KBM-7 (cell line): ENCODE measurements around the gene FAM162A.
"Not testable (repeated sequence)": the region's sequence is repeated elsewhere in the genome, so short reads cannot be mapped to it uniquely, and the experiment has no call there.

Source experiments
- DNase-seq: peaks from one replicate; pipeline ENCODE4 v3.0.0-alpha.2; 2015
- in situ Hi-C: fragments of 300-500 bp; cut with MboI; formaldehyde crosslinking; loops from 2 replicates; pipeline ENCODE4 v1.14.3; 2020; ENCODE audit warnings: low sequenced_read_pairs, low pct_unique_long_range_greater_than_20kb, mixed read lengths

The FAM162A gene

DNA sequence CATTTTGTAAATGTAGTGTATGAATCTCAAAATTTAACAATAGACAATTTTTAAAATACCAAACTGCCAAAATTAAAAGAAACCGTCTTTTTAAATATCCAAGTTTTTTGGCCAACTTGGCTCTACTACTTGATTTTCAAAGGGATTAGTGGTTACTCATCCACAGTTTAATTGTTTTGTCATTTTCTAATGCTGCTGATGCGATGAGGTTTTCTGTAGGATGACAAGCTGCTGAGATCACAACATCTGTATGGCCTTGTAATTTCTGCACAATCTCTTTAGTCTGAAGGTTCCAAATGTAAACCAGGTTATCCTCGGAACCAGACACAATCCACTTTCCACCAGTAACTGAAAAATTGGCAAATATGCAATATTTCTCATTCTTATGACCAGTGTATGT lies 30.4 kb downstream of the FAM162A start:
- DNase-seq: no peak
- in situ Hi-C loops: no loop called here

DNA sequence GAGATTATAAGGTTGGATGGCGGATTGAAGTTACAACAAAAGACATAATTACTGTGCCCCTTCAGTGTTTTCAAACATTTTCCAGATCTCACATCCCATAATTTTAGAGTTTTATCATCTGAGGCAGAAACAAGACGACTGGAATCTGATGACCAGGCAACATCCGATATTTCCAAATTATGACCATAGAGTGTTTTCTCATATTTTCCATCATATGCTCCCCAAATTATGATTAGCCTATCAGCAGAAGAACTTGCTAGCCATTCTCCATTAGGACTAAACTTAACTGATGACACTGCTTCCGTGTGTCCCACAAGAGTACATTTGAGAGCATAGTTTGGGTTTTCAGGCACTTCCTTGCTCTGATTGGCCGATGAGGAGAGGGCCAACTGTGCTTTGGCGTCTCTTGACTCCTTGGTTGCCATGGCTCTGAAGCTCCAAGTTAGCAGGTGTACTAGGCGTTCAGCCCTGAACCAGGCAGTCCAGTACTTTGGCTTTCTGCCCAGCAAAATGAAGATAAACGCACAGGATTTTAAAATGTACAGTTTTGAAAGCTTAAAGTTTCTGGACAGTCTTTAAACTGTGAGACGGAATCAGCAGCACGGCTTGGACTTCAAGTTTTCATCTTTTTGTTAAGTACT lies 31.2 kb downstream of the FAM162A start:
- in situ Hi-C loops: no loop called here
- peak; percentile 55 for DNase-seq

DNA sequence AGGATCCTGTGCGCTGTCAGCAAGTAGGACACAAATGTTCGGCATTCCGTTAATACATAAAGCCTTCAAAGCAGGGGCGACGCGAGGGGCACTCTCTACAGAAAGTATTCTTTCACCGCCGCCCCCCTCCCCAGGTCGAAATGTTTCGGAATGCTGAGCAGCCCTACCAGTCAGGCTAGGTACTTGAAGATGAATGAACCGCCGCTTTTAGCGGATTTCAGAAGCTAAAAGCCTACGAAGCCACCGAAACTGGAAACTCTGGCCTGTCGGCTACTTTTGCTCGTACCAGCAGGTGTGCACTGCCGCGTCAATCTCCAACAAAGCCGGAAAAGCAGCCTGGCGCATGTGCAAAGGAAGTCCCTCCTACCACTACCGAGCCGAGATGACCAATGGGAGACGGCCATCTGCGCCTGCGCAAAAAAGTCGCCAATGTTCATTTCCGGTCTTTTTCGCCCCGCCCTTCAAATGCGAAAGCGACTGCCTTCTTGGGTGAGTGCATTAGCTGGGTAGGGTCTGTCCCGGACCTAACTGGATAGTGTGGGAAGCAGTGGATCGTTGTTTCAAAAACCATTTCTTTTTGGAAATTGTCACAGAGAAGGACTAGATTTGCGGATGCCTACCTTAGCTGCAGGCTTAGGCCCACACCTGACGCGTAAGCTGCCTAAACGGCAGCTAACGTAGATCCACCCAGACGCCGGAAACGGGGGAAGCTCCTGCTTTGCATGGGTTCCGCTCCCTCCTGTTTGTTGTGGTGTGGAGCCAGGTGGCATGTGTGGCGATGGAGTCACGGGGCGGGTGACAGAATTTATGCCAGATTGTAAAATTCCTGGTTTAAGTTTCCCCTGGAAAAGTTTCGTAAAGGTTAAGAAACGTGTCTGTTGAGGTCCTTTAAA lies 32.0 kb downstream of the FAM162A start, which contains the start of gene WDR5B:
Gene WDR5B, minus strand, starts transcription at position 301 of the 893 bp plus-strand sequence. CDS start 534 bp downstream, outside the sequence.
- in situ Hi-C loops: no loop called here

DNA sequence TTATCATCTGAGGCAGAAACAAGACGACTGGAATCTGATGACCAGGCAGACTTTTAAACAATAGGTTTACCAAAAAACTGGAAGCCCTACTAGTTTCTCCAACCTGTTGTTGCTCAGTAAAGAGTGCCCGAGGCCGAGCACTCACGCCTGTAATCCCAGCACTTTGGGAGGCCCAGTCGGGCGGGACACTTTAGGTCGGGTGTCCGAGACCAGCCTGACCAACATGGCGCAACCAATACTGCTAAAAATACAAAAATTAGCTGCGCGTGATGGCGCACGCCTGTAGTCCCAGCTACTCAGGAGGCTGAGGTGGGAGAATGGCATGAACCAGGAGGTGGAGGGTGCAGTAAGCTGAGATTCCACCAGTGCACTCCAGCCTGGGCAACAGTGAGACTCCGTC lies 33.0 kb downstream of the FAM162A start:
- DNase-seq: peak; percentile 12
- in situ Hi-C loops: no loop called here

More for the DNA sequence above, 32.0 kb downstream of the FAM162A start, which contains the start of gene WDR5B:
- DNase-seq: peak; percentile 99

DNA sequence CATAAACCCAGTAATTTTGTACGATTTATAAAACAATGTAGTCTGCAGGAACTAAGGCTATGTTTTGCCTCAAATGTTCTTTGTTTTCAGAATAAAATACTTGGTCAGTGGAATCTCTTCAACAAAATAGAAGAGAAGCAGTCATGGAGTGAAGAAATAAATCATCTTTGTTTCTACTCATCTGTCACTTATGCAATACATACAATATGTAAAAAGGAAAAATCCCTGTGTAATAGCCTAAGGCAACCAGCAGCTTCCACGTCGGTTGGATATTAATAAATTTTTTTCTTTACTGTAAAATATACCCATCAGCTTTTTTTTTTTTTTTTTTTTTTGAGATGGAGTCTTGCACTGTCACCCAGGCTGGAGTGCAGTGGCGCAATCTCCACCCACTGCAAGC lies 37.1 kb downstream of the FAM162A start:
- no peak for DNase-seq
- in situ Hi-C loops: no loop called here

DNA sequence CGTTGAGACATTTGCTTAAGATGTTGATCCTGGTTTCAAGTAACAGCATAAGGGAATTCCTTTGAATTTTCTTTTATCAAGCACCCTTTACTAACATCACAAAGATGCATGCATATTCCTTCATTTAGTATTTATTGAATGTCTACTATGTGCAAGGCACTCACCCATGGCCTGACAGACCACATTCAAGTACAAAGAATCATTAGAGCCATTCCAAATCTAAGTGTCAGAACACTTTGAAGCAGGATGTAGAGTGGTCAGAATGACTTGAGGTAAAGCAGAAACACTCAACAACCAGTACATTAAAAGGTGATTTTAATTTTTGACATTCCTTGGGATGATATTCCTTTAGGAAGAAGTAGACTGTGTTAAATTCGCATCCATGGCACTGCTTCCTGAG lies 37.9 kb downstream of the FAM162A start:
- in situ Hi-C loops: no loop called here
- no peak for DNase-seq

DNA sequence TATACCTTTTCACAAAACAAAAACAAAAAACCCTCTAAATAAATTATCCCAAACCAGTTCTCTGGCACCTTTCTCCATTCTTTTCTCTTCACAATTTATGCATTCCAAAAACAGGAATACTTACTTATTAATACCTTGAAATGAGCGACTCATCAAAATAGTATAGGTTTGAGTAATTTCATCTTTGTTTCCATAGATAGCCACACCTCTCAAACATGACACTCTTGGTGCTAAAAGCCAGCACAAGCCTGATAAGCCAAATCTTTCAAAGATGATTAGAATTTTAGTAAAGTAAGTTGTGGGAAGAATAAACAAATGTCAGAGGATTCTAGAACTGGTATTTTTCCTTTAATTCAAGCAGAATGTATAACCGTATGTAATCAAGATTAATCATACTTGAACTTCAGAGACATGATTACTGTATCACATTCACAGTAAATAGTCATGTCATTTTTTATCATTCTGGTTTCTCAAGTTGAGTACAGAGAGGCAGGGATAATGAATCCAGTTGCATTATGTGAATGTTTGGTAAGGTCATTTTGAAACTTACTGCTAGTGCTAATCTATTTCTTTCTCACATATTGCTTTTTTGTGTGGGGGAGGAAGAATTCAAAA lies 44.0 kb downstream of the FAM162A start:
- in situ Hi-C loops: no loop called here
- no peak for DNase-seq

DNA sequence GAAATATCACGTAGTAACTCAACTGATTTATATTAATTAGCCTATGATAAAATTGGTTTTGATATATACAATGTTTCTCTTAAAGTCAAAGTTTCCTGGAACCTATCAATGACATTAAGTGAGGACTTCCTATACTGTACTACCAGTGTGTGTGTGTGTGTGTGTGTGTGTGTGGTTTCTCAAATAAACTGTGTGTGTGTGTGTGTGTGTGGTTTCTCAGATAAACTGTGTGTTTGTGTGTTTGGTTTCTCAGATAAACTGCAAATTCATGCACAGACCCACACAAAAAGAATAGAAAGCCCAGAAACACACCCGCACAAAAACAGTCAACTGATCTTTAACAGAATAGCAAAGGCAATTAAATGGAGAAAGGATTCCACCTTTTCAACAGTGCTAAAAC lies 46.4 kb downstream of the FAM162A start:
- in situ Hi-C loops: no loop called here
- no peak for DNase-seq

DNA sequence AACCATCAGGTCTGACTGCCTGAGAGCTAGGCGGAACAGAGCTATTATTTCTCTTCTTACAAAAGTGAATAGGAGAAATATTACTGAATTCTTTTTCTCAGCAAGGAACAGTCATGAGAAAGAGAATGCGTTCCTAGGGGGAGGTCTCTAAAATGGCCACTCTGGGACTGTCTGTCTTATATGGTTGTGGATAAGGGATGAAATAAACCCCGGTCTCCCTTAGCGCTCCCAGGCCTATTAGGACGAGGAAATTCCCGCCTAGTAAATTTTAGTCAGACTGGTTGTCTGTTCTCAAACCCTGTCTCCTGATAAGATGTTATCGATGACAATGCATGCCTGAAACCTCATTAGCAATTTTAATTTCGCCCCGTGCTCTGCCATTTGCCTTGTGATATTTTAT lies 52.0 kb downstream of the FAM162A start:
- in situ Hi-C loops: no loop called here
- no peak for DNase-seq

DNA sequence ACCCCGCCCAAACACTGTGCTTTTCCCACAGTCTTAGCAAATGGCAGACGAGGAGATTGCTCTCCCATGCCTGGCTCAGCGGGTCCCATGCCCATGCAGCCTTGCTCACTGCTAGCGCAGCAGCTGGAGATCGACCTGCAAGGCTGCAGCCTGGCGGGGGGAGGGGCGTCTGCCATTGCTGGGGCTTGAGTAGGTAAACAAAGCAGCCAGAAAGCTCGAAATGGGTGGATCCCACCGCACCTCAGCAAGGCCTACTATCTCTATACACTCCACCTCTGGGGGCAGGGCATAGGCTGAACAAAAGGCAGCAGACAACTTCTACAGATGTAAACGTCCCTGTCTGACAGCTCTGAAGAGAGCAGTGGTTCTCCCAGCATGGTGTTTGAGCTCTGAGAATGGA lies 59.1 kb downstream of the FAM162A start:
- no peak for DNase-seq
- in situ Hi-C loops: no loop called here

DNA sequence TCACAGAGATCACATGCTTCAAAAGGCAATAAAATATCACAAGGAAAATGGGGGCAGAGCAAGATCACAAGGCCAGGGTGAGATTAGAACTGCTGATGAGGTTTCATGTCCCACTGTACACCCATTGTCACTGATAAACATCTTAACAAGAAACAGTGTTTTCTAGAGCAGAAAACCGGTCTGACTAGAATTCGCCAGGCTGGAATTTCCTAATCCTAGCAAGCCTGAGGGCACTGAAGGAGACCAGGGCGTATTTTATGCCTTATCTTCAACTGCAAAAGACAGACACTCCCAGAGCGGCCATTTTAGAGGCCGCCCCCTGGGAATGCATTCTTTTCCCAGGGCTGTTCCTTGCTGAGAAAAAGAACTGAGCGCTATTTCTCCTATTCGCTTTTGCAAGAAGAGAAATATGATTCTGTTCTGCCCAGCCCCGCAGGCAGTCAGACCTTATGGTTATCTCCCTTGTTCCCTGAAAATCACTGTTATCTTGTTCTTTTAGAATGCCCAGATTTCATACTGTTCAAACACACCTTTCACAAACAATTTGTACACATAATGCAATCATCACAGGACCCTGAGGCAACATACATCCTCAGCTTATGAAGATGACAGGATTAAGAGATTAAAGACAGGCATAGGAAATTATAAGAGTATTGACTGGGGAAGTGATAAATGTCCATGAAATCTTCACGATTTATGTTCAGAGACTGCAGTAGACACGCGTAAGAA lies 59.9 kb downstream of the FAM162A start:
- DNase-seq, in situ Hi-C loops: not testable (repeated sequence)

DNA sequence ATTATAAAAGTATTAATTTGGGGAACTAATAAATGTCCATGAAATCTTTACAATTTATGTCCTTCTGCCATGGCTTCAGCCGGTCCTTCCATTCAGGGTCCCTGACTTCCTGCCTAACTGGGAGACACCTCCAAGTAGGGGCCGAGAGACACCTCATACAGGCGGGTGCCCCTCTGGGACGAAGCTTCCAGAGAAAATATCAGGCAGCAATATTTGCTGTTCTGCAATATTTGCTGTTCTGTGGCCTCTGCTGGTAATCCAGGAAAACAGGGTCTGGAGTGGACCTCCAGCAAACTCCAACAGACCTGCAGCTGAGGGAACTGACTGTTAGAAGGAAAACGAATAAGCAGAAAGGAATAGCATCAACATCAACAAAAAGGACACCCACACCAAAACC lies 60.5 kb downstream of the FAM162A start:
- DNase-seq, in situ Hi-C loops: not testable (repeated sequence)

DNA sequence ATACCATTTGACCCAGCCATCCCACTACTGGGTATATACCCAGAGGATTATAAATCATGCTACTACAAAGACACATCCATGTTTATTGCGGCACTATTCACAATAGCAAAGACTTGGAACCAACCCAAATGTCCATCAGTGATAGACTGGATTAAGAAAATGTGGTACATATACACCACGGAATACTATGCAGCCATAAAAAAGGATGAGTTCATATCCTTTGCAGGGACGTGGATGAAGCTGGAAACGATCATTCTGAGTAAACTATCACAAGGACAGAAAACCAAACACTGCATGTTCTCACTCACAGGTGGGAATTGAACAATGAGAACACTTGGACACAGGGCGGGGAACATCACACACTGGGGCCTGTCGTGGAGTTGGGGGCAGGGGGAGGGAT lies 64.2 kb downstream of the FAM162A start:
- DNase-seq, in situ Hi-C loops: not testable (repeated sequence)

DNA sequence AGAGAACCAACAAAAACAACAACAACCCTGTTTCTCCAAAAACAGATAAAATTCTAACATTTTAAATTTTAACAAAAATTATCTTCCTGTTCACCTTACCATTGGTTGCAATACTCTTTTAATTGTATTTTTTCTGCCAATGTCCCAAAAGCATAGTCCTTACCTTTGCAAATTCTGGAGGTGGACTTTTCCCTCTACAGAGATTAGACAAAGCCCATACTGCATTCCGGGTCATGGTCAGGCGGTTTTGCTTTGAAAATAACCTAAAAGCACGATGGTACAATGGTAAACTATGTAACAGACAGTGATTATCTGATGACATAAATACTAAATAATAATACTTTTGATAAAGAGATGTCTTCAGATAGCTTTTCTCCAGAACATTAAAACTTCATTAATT lies 67.4 kb downstream of the FAM162A start:
- in situ Hi-C loops: no loop called here
- no peak for DNase-seq

DNA sequence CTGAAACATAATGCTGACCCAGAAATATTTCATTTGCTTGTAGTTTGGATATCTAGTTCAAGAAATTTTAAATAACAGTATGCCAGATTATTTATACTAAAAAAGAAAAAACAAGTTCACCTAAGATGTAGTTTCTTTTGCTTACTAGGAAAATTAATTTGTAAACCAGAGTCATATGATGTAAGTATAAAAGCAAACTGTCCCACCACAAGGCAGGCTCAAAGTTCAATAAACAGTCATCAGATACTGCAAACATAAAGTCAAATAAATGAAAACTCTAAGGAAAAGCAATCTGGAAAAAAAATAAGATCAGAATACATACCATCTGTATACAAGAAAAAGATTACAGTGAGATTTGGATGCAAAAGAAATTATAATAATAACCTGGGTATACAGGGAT lies 72.1 kb downstream of the FAM162A start:
- in situ Hi-C loops: no loop called here

DNA sequence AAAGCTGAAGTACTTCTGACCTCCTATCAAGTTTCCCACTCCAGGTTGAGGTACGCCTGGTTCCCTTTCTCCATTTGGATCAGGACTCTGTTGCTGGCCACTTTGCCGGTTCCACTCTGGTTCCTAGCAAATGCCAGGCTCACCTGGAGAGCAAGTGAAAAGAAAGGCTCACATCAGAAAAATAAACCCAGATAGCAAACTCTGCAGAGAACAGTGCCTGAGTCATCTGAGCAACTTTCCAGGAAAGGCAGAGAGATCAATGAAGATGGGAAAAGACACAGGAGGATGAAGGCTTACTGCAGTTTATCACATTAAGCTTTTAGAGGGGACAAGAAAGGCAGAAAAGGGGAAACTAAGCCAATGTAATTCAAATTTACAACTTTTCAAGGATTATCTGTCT lies 73.7 kb downstream of the FAM162A start:
- in situ Hi-C loops: no loop called here
- DNase-seq: no peak

More for the DNA sequence above, 72.1 kb downstream of the FAM162A start:
- DNase-seq: no peak

DNA sequence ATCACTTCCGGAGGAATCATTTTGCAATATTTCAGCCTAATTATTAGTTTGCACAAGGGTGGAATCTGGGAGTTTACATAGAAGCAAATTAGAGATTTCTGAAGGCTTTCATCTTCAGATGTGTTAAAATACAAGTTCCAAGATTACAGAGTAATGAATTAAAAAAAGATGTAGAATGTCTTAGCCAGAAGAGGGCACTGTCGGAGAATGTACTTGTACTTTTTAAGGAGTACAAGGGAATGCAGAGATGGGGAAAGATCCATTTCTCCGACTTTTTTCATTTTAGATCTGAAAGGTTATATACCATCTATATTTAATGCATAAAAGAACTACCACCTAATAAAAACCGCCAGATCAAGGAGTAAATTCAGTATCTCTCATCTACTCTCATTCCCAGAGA lies 75.0 kb downstream of the FAM162A start:
- in situ Hi-C loops: no loop called here
- peak; percentile 19 for DNase-seq

DNA sequence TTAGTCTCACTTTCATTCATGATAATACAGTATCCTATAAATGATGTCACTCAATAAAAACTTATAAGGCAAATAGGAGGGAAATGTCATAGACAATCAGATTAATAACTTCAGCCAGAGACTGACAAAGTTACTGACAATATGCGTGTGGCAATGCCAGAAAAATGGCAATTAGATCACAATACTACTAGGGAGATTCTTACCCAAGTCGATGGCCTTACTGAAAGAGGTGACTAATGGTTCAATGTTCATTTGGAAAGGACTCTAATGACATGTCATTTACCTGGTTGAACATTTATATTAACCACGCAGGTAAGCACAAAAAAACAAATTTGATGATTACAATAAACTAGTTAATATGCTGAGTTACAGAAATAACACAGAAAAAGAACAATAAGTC lies 77.8 kb downstream of the FAM162A start:
- in situ Hi-C loops: no loop called here
- no peak for DNase-seq
